SK-MEL-5 (cell line): ENCODE data around the gene ZBTB11. TPM values are rescaled to one million over a fixed set of nuclear protein-coding genes. Genes with fewer than 3 reads are reported as not detected.
"Not testable (repeated sequence)": the region's sequence is repeated elsewhere in the genome, so short reads cannot be mapped to it uniquely, and the experiment has no call there.

ENCODE experiments used
- DNase-seq: peaks from one replicate; pipeline ENCODE4 v3.0.0-alpha.2; 2016; ENCODE audit warnings: low read depth, low spot score
- in situ Hi-C: cut with HindIII; loops from 2 replicates; pipeline ENCODE4 v1.10.0; 2016; ENCODE audit warnings: low sequenced_read_pairs, high pct_unique_total_duplicates, low pct_unique_long_range_greater_than_20kb
- total RNA-seq: library from RNA; depleted of rRNA; stranded (reverse); fragments of >200 nt; shearing (Covaris generic); gene quantifications from 2 replicates; pipeline ENCODE4 v1.2.3, GENCODE V29; 2014

Gene ZBTB11
- total RNA-seq, 1 experiment from 2014 or later: 21.7 TPM

DNA sequence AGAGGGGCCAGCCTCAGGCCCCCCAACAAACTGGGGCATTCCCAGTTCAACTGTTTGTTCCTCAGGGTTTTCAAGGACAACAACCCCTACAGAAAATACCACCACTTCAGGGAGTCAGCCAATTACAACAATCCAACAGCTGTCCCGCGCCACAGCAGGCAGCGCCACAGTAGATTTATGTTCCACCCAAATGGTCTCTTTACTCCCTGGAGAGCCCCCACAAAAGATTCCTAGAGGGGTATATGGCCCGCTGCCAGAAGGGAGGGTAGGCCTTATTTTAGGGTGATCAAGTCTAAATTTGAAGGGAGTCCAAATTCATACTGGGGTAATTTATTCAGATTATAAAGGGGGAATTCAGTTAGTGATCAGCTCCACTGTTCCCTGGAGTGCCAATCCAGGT is 17.9 kb upstream of the ZBTB11 start:
- DNase-seq, in situ Hi-C loops: not testable (repeated sequence)

DNA sequence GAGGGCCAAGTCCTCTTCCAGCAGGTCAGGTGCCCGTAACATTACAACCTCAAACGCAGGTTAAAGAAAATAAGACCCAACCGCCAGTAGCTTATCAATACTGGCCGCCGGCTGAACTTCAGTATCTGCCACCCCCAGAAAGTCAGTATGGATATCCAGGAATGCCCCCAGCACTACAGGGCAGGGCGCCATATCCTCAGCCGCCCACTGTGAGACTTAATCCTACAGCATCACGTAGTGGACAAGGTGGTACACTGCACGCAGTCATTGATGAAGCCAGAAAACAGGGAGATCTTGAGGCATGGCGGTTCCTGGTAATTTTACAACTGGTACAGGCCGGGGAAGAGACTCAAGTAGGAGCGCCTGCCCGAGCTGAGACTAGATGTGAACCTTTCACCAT is 16.6 kb upstream of the ZBTB11 start:
- DNase-seq: peak; percentile 85
- in situ Hi-C loops: not testable (repeated sequence)

DNA sequence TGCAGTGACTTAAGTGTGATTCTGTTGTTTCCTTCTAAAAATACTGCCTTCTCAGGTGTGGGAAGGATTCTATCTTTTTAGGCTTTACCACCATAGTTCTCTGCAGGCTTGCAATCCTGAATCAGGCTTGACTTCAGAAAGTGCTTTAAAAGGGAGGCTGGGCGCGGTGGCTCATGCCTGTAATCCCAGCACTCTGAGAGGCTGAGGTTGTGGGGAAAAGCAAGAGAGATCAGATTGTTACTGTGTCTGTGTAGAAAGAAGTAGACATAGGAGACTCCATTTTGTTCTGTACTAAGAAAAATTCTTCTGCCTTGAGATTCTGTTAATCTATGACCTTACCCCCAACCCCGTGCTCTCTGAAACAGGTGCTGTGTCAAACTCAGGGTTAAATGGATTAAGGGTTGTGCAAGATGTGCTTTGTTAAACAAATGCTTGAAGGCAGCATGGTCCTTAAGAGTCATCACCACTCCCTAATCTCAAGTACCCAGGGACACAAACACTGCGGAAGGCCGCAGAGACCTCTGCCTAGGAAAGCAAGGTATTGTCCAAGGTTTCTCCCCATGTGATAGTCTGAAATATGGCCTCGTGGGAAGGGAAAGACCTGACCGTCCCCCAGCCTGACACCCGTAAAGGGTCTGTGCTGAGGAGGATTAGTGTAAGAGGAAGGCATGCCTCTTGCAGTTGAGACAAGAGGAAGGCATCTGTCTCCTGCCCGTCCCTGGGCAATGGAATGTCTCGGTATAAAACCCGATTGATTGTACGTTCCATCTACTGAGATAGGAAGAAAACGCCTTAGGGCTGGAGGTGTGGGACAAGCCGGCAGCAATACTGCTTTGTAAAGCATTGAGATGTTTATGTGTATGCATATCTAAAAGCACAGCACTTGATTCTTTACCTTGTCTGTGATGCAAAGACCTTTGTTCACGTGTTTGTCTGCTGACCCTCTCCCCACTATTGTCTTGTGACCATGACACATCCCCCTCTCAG is 15.0 kb upstream of the ZBTB11 start:
- in situ Hi-C loops, DNase-seq: not testable (repeated sequence)

DNA sequence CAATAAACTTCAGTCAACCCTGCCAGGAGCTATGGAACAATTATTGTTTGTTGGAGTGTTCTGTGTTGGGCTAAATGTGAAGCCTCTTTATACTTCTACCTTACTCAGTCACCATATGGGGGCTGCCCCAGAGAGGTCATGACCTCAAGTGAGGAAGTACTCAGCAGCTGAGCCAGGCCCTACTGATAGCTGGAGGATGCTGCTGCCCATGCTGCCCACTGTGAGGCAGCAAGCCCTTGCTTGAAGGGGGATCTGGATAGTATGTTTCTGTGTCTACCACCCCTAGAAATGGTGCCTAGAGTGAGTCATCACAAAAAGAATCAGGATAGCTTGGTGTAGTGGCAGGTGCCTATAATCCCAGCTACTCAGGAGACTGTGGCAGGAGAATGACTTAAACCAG is 14.0 kb upstream of the ZBTB11 start:
- DNase-seq: no peak
- in situ Hi-C loops: no loop called here

DNA sequence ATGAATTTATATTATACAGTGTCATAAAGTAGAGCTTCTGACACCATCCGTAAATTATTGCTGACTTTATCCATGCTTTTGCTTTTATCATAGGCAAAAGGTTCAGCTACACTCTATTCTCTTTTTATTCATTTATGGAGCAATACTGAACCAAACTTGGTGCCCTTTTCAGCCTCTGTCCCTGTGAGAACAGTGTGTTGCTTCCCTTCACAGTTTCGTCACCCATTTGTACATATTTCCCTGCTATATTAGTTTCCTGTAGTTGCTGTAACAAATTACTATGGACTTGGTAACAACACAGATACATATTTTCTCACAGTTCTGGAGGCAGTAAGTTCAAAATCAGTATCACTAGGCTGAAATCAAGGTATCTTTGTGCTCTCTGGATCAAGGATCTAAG is 12.4 kb upstream of the ZBTB11 start:
- DNase-seq: no peak
- in situ Hi-C loops: no loop called here

DNA sequence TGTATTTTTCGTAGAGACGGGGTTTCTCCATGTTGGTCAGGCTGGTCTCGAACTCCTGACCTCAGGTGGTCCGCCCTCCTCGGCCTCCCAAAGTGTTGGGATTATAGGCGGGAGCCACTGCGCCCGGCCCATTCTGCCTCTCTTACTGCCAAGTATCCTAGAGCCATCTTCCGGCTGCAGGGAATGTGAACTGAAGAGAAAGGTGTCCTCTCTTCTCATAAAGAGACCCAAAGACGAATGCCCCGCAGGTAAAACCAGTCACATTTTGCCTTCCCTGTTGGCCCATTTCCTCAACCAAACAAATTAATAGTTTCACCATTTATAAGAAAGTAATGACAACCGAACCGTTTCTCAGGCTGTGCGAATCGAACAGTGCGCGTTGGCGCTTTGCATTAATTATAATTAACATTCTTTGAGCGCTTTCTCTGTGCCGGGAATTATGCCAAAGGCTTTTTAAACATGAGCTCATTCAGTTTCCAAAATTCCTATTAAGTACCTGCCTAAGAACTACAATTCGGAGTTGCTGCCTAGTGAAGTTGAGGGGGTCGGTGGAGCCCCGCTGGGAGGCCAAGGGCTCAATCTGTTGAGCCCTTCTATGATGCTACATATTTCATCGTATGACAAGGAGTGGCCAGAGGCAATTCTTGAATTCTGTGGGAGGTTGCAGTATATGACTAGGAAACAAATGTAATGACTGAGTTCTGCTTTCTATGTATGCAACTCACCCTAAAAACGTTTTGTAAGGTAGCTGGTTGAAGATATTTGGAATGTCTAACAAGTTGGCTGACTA is 10.4 kb upstream of the ZBTB11 start:
- in situ Hi-C loops: no loop called here
- DNase-seq: peak; percentile 37

DNA sequence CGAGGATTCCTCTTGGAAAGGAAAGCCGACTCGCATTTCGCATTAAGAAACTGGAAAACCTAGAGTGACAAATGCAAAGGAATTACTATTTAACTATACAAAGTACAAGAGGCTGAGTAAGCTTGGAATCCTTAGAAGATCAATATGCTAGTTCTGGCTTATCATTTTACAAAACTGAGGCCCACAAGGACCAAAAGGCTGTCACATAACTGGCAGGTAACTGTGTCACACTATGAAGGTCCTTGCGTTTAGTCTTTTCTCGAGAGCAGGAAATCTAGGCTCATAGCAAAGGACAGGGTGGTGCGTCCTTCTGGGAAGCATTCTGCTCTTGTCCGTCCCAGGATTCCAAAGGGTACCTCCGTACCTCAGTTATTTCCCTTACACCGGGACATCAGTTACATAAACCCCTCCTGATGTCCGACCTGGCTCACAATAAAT is 9.0 kb upstream of the ZBTB11 start:
- no peak for DNase-seq
- in situ Hi-C loops: no loop called here

DNA sequence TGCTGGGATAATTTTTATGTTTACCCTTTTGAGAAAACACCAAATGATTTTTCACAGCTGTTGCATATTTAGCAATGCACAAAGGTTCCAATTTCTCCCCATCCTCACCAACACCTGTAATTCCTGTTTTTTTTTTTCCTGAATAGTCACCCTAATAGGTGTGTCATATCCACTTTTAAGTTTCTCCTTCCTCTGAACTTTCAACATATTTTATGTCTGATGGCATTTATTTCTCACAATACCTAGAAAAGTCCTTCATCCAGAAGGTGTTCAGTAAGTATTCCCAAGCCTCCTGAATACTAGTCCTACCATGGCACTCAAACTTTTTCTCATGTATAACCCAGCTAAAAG is 8.1 kb upstream of the ZBTB11 start:
- no peak for DNase-seq
- in situ Hi-C loops: no loop called here

DNA sequence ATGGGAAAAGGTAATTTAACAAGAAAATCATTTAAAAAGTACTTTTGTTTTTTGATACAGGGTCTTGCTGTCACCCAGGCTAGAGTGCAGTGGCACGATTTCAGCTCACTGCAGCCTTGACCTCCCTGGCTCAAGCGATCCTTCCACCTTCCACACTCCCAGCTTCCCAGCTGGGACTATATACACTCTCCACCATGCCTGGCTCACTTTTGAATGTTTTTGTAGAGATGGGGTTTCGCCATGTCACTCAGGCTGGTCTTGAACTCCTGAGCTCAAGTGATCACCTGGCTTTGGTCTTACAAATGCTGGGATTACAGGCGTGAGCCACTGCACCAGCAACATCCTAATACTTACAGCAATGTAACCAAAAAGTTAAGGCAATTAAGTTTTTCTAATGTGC is 3.5 kb upstream of the ZBTB11 start:
- in situ Hi-C loops: no loop called here
- DNase-seq: no peak

DNA sequence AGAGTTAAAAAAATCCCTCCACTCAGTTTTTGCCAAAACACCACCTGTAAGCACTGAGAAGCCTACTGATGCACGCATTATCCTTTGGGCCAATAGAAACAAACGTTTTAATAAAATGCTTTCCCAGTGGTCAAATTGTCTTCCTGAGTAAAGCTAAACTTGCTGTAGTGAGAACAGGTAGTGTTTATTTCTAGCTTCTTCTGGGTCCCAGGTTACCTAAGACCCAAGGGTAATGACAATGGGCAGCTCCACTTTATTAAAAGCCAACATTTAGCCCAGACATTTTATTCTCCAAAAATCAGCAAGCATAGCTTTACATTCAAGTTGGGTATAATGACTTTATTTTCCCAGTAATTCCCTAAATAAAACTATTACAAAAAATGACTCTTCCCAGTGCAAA is 1.9 kb upstream of the ZBTB11 start:
- DNase-seq: not testable (repeated sequence)

DNA sequence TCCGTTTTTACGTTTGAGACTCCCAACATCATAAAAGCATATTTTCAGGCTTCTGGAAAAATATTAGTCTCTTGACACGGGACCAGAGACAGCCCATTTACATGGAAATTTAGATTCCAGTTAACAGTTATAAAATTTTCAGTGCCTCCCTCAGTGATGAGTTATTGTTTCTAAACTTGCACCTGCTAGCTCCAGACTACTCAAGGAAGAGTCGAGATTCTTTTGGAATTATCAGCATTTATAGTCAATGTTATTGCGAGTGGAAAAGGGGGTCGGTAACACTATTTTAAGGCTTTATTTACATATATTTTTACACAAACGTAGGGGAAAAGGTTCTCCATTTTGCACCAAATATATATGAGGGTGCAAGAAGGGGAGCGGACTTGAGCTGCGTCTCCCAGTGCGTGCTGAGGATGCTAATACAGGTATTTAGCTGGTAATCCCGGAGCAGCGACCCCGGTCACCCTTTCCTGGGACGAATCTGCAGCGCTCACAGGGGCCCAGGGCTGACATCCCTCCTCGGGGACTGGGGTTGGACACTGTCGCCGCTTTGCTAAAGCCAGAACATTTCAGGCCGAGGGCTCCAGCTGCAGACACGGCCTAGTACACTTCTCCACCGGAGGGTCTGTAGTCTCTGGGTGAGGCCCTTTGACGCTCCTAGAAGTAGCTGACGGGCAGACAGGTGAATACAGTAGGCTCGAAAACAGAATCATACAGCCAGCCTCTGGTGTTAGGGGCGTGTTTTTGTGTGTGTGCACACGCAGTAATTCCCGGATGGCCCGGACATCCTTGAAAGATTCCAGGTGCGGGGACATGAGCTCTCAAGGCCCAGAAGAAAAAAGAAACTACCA is 729 bp upstream of the ZBTB11 start:
- DNase-seq: no peak
- in situ Hi-C loops: no loop called here

More for the DNA sequence above, 1.9 kb upstream of the ZBTB11 start:
- in situ Hi-C loops: not testable (repeated sequence)

DNA sequence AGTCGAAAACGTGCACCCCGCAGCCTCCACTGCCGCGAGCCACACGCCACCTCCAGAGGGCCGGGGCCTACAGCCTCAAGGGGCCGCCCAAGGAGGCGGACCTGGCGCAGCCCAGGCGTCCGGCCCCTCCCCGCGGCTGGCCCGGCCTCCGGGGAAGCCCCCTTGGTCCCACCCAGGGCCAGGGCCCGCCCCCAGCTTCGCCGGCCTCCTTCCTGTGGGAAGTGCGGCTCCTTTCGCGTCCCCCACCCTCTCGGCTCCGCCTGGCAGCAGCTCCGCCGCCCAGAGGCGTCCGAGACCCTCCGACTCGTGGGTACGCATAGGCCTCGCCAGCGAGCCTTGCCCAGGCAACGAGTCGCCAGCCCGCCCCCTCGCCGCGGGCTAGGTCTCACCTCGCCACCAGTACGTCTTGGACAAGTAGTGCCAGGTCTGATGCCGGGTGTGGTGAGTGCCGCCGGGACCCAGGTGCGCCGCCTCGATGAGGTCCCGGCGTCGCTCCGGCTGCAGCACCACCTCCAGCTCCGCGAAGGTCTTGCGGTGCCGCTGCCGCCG is 642 bp downstream of the ZBTB11 start:
- in situ Hi-C loops: no loop called here

DNA sequence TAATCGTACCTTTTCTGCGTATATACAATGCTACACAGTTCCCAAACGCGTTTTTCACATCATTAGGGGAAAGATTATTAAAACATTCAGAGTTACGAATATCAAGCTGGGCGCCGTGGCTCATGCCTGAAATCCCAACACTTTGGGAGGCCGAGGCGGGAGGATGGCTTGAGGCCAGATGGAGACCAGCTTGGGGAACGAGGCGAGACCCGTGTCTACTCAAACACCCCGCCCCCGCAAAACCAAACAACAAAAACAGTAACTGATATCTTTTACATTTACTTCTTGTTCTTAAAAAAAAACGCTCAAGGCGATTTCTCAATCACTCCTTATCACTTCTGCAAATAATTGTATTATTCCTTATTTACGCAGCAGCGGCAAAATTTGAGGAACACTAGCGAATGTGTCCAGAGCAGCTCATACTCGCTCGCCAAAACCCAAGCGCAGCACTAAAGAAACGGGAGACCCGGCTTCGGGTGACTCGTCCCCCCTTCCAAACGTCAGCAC is 1.2 kb downstream of the ZBTB11 start:
- in situ Hi-C loops: no loop called here
- no peak for DNase-seq

More for the DNA sequence above, 642 bp downstream of the ZBTB11 start:
- peak; percentile 93 for DNase-seq

DNA sequence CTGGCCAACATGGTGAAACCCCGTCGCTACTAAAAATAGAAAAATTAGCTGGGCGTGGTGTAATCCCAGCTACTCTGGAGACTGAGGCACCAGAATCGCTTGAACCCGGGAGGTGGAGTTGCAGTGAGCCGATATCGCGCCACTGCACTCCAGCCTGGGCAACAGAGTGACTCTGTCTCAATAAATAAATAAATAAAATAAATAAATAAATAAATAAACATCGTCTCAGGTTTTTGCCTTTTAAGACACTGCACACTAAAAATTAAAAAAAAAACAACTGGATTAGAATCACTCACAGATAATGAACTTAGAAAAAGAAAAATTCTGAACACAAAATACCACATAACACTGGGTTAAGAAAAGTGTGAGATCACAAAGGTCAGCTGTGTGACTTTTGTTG is 2.4 kb downstream of the ZBTB11 start:
- in situ Hi-C loops: no loop called here
- no peak for DNase-seq

DNA sequence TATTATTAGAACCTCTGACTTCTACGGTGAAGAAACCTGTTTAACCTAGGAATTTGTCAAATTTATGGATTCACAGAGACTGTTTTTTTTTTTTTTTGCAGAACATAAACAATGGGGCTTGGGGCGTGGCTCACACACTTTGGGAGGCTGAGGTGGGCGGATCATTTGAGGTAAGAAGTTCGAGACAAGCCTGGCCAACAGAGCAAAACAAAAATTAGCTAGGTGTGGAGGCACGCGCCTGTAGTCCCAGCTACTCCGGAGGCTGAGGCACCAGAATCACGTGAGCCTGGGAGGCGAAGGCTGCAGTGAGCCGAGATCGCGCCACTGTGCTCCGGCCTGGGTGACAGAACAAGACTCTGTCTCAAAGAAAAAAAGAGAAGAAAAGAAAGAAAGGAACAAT is 3.0 kb downstream of the ZBTB11 start:
- DNase-seq: no peak
- in situ Hi-C loops: no loop called here

DNA sequence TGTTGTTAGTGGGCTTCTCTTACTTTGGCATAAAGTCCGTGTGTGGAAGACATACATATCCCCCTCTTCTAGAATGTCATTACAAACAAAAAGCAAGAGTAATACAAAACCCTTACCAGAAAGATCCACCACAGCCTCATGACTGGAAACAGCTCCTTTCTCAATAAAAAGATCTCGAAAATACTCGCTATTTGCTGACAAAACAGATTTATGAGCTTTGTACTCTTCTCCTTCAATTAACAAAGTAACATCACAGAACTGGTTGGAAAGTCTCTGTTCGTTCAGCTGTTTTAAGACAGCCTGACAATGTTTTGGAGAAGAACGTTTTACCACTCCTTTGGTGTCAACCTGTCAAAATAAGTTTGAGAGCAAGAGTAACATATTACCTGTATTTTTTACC is 5.9 kb downstream of the ZBTB11 start:
- in situ Hi-C loops: no loop called here
- DNase-seq: no peak

DNA sequence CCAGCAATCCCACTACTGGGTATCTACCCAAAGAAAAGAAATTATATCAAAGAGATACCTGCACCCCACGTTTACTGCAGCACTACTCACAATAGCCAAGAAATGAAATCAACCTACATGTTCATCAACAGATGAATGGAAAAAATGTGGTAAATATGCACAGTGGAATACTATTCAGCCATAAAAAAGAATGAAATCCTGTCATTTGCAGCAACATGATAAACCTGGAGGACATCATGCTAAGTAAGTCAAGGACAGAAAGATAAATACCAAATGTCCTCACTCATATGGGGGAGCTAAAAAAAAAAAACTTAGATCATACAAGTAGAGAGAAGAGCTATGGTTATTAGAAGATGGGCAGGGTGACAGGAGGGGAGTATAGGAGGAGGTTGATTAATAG is 9.1 kb downstream of the ZBTB11 start:
- in situ Hi-C loops: no loop called here

More for the DNA sequence above, 9.1 kb downstream of the ZBTB11 start:
- no peak for DNase-seq
